ENCODE results near the gene GDAP2.

Gene GDAP2

DNA sequence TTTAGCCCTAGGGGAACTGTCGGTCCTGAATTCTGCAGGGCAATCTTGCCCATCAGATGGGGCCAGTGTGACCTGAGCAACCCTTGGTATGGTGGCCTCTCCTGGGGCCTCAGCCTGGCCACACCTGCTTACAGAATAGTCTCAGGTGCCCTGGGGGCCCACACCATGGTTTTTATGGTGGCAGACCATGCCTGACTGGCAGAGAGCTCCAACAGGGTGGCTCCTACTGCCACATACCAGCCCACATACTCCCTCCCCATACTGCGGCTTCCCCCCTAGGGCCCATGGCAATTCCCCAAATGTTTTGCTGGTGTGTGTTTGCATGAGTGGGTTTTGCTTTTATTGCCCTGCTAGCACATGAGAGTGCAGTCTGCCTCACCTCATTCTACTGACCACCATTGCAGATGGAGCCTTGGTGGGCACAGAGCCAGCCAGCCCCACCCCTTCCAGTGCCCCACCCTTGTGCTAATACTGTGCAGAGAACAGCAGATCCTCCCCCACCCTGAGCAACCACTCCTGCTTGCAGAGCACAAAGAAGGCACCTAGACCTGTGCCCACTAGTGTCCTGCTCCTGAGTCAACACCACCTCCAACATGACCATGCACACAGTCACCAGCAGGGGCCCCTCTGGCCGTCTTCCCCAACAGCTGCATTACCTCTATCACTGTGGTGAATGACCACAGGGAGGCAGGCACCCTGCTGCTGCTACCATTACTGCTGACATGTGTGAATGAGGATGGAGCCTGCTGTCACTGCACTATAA, 86.8 kb downstream of the GDAP2 start:
- Histone ChIP-seq H3F3A (ENCODE audit: insufficient read depth, low read length) (no peaks in the 10 kb centered on the region), H4K20me1 (ENCODE audit: insufficient read depth, low read length) (no peaks in the 10 kb centered on the region), H3K9me3 (ENCODE audit: low read length) (no peaks in the 10 kb centered on the region), H3K27me3 (ENCODE audit: insufficient read depth, low read length) (no peaks in the 10 kb centered on the region), H3K36me3 (ENCODE audit: insufficient read depth, low read length) (no peaks in the 10 kb centered on the region), H2AFZ (ENCODE audit: low read length) (no peak overlapping the region), H3K79me2 (ENCODE audit: insufficient read depth, low read length) (no peaks in the 10 kb centered on the region), H3K4me2 (ENCODE audit: low read length) (no peak overlapping the region), H3K4me3 (ENCODE audit: low read depth, low read length, poor library complexity, severe bottlenecking) (no peak overlapping the region), H3K9ac (ENCODE audit: low read length) (no peak overlapping the region), H3K27ac (ENCODE audit: low read depth, low read length, poor library complexity, severe bottlenecking) (no peak overlapping the region), H3K4me1 (ENCODE audit: insufficient read depth, low read length, severe bottlenecking) (no peaks in the 10 kb centered on the region), H3K9me2 (ENCODE audit: low read depth, low read length) (no peaks in the 10 kb centered on the region)
- TF ChIP-seq, protein P1, sequence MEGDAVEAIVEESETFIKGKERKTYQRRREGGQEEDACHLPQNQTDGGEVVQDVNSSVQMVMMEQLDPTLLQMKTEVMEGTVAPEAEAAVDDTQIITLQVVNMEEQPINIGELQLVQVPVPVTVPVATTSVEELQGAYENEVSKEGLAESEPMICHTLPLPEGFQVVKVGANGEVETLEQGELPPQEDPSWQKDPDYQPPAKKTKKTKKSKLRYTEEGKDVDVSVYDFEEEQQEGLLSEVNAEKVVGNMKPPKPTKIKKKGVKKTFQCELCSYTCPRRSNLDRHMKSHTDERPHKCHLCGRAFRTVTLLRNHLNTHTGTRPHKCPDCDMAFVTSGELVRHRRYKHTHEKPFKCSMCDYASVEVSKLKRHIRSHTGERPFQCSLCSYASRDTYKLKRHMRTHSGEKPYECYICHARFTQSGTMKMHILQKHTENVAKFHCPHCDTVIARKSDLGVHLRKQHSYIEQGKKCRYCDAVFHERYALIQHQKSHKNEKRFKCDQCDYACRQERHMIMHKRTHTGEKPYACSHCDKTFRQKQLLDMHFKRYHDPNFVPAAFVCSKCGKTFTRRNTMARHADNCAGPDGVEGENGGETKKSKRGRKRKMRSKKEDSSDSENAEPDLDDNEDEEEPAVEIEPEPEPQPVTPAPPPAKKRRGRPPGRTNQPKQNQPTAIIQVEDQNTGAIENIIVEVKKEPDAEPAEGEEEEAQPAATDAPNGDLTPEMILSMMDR (IDR thresholded peaks at IDR 0.05; ENCODE audit: low read length) = no peak
- no peak for TF ChIP-seq EZH2 (IDR thresholded peaks at IDR 0.05; ENCODE audit: borderline replicate concordance, low read length)

DNA sequence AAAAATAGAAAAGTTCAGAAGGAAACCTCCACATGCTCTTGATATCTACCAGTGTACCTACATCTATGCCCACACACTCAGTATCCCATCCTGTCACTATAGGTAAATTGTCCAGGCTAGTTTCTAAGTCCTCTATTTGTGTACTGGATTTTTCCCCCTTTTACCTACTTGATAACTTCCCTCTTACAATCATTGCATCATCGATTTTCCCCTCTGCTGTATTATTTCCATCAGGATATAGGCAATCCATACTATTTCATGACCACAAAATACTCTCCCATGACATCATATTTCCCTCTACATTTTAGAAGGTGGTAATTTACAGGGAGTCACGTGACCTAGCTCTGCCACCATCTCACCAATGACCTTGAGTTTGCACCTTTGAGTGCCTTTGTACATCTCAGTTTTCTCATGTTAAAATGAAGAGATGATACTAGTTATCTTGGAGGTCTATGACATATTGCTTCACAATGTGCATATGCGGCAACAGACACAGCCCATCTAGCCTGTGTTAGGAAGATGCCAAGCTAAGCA, 88.2 kb downstream of the GDAP2 start:
- Histone ChIP-seq H3K4me2 (ENCODE audit: low read length) (no peak overlapping the region), H3K4me3 (ENCODE audit: low read depth, low read length, poor library complexity, severe bottlenecking) (no peak overlapping the region), H3F3A (ENCODE audit: insufficient read depth, low read length) (no peaks in the 10 kb centered on the region), H3K9me2 (ENCODE audit: low read depth, low read length) (no peaks in the 10 kb centered on the region), H3K9ac (ENCODE audit: low read length) (no peak overlapping the region), H2AFZ (ENCODE audit: low read length) (no peak overlapping the region), H3K27ac (ENCODE audit: low read depth, low read length, poor library complexity, severe bottlenecking) (no peak overlapping the region), H3K36me3 (ENCODE audit: insufficient read depth, low read length) (no peaks in the 10 kb centered on the region), H3K27me3 (ENCODE audit: insufficient read depth, low read length) (no peaks in the 10 kb centered on the region), H4K20me1 (ENCODE audit: insufficient read depth, low read length) (no peaks in the 10 kb centered on the region), H3K9me3 (ENCODE audit: low read length) (no peaks in the 10 kb centered on the region), H3K79me2 (ENCODE audit: insufficient read depth, low read length) (no peaks in the 10 kb centered on the region), H3K4me1 (ENCODE audit: insufficient read depth, low read length, severe bottlenecking) (no peaks in the 10 kb centered on the region)
- TF ChIP-seq EZH2 (IDR thresholded peaks at IDR 0.05; ENCODE audit: borderline replicate concordance, low read length) = no peak
- TF ChIP-seq, protein P1 (IDR thresholded peaks at IDR 0.05; ENCODE audit: low read length) = no peak

DNA sequence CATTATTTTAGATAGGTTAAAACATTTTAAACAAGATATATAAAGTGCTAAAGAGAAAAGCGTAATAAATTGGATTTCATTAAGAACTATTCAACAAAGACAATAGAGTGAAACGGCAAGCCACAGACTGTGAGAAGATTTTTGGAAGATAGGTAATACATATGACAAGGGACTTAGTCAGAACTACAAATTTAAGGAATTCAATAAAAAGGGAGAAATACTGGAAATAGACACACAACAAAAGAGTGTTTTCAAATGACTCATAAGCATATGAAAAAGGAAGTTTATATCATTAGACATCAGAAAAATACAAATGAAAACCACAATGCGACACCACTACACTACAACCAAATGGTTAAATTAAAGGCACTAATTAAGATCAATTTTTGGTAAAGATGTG, 90.5 kb downstream of the GDAP2 start:
- Histone ChIP-seq H4K20me1 (ENCODE audit: insufficient read depth, low read length) (no peaks in the 10 kb centered on the region), H3K27ac (ENCODE audit: low read depth, low read length, poor library complexity, severe bottlenecking) (no peak overlapping the region), H3K9me3 (ENCODE audit: low read length) (no peaks in the 10 kb centered on the region), H2AFZ (ENCODE audit: low read length) (no peak overlapping the region), H3K4me3 (ENCODE audit: low read depth, low read length, poor library complexity, severe bottlenecking) (no peak overlapping the region), H3K4me2 (ENCODE audit: low read length) (no peak overlapping the region), H3K36me3 (ENCODE audit: insufficient read depth, low read length) (no peaks in the 10 kb centered on the region), H3K27me3 (ENCODE audit: insufficient read depth, low read length) (no peaks in the 10 kb centered on the region), H3K4me1 (ENCODE audit: insufficient read depth, low read length, severe bottlenecking) (no peaks in the 10 kb centered on the region), H3K79me2 (ENCODE audit: insufficient read depth, low read length) (no peaks in the 10 kb centered on the region), H3K9me2 (ENCODE audit: low read depth, low read length) (no peaks in the 10 kb centered on the region), H3K9ac (ENCODE audit: low read length) (no peak overlapping the region), H3F3A (ENCODE audit: insufficient read depth, low read length) (no peaks in the 10 kb centered on the region)
- TF ChIP-seq, protein P1 (IDR thresholded peaks at IDR 0.05; ENCODE audit: low read length) = no peak
- no peak for TF ChIP-seq EZH2 (IDR thresholded peaks at IDR 0.05; ENCODE audit: borderline replicate concordance, low read length)
